Stimulated activated CD8-positive, alpha-beta memory T cell treated with anti-CD3 and anti-CD28 coated beads, Interleukin-4, amount 100 ng/mL, for 1 hour (primary cell): ENCODE results near the gene KRTAP5-2.

ENCODE experiments used
- DNase-seq, 2 donors: peaks; one replicate each; pipeline ENCODE4 v3.0.0-alpha.2; 2020; ENCODE audit warnings: low read depth in 2 of 2, low spot score in 1 of 2

Gene KRTAP5-2

GRCh38 chr11:1568441-1568911 is 29.6 kb downstream of the KRTAP5-2 start:
- peak in 1 of 2 donors; percentile 27 for DNase-seq

GRCh38 chr11:1567721-1568100 is 30.4 kb downstream of the KRTAP5-2 start:
- DNase-seq = no peak

- no peak for DNase-seq
Observed at GRCh38 chr11:1567052-1567720, 30.9 kb downstream of the KRTAP5-2 start.

- no peak for DNase-seq
Observed at GRCh38 chr11:1566381-1567051, 31.6 kb downstream of the KRTAP5-2 start.

- DNase-seq = no peak
Observed at GRCh38 chr11:1565904-1566247, 32.2 kb downstream of the KRTAP5-2 start.

GRCh38 chr11:1565173-1565903 is 32.8 kb downstream of the KRTAP5-2 start:
- DNase-seq = no peak

GRCh38 chr11:1564535-1565172 is 33.4 kb downstream of the KRTAP5-2 start:
- no peak for DNase-seq

- no peak for DNase-seq
Observed at GRCh38 chr11:1563697-1564534, 34.2 kb downstream of the KRTAP5-2 start.

GRCh38 chr11:1563149-1563638 is 34.9 kb downstream of the KRTAP5-2 start:
- no peak for DNase-seq

GRCh38 chr11:1562469-1563148 is 35.5 kb downstream of the KRTAP5-2 start:
- no peak for DNase-seq

- DNase-seq = no peak
Observed at GRCh38 chr11:1561955-1562354, 36.1 kb downstream of the KRTAP5-2 start.

GRCh38 chr11:1561266-1561665 is 36.8 kb downstream of the KRTAP5-2 start:
- DNase-seq = no peak

GRCh38 chr11:1560649-1561251 is 37.3 kb downstream of the KRTAP5-2 start:
- DNase-seq = no peak

GRCh38 chr11:1560002-1560648 is 38.0 kb downstream of the KRTAP5-2 start:
- no peak for DNase-seq

- DNase-seq = no peak
Observed at GRCh38 chr11:1559111-1559951, 38.8 kb downstream of the KRTAP5-2 start.

- DNase-seq = no peak
Observed at GRCh38 chr11:1558775-1559110, 39.4 kb downstream of the KRTAP5-2 start.

- DNase-seq = no peak
Observed at GRCh38 chr11:1557904-1558774, 40.0 kb downstream of the KRTAP5-2 start.
